ENCODE measurements around the gene ZNF827. TPM values are rescaled to one million over a fixed set of nuclear protein-coding genes. Genes with fewer than 3 reads are reported as not detected.
A peak's percentile ranks its signal among the peaks of the same experiment; 100 is the strongest.

Gene ZNF827
- total and polyA plus RNA-seq, 11 donors = 4.5 to 30.1 (median 18.1) TPM

GRCh38 chr4:145934434-145935047 lies 4.1 kb downstream of the ZNF827 start:
- 56 to 59% (median 57%) methylated on average over 3 of the region's 3 CpGs for WGBS, 4 donors
- no peak for ATAC-seq
- TF ChIP-seq CTCF (IDR thresholded peaks at IDR 0.05) = no peak
- no peak for TF ChIP-seq POLR2A (IDR thresholded peaks at IDR 0.05)
- intact Hi-C loops (cut with DNase I) = loop anchor here in 7 of 10 donors (2.0 to 10.0 kb wide), 13 partner anchors 26 to 320 kb away; partner anchors contain the start of genes MMAA (in 3 of the 7) and LSM6 (in 1 of the 7)
- DNase-seq = no peak
- Histone ChIP-seq H3K4me1 (peaks cover 0 to 46% (median 24%) of the 10 kb centered on the region in 12 donors), H3K36me3 (no peaks in the 10 kb centered on the region), H3K27me3 (no peaks in the 10 kb centered on the region), H3K27ac (peak overlapping the region in 11 of 12 donors; percentile 92 to 99 (median 96)), H3K9me3 (no peaks in the 10 kb centered on the region), H3K4me3 (no peak overlapping the region)

GRCh38 chr4:145933134-145933533 lies 5.5 kb downstream of the ZNF827 start:
- H3K27me3 ChIP-seq = no peaks in the 10 kb centered on the region
- peak overlapping the region in 1 of 12 donors; percentile 1 for H3K27ac ChIP-seq
- DNase-seq = no peak
- H3K36me3 ChIP-seq = no peaks in the 10 kb centered on the region
- 78 to 81% (median 79%) methylated on average over 2 of the region's 2 CpGs for WGBS, 4 donors
- no peak for ATAC-seq
- no peaks in the 10 kb centered on the region for H3K9me3 ChIP-seq
- peaks cover 0 to 39% (median 20%) of the 10 kb centered on the region in 12 donors for H3K4me1 ChIP-seq
- TF ChIP-seq CTCF (IDR thresholded peaks at IDR 0.05) (no peak), POLR2A (IDR thresholded peaks at IDR 0.05) (no peak)
- H3K4me3 ChIP-seq = no peak overlapping the region
- intact Hi-C loops (cut with DNase I) = loop anchor here in 4 of 10 donors (10.0 kb wide), 5 partner anchors 48 to 318 kb away; partner anchors contain the start of genes MMAA (in 2 of the 4) and LSM6 (in 1 of the 4)

- DNase-seq (no peak), ATAC-seq (no peak)
- Histone ChIP-seq H3K9me3 (no peaks in the 10 kb centered on the region), H3K36me3 (no peaks in the 10 kb centered on the region), H3K27me3 (no peaks in the 10 kb centered on the region), H3K4me3 (no peak overlapping the region), H3K27ac (peak overlapping the region in 3 of 12 donors; percentile 2 to 67 (median 59)), H3K4me1 (peaks cover 0 to 40% (median 20%) of the 10 kb centered on the region in 12 donors)
- TF ChIP-seq POLR2A (IDR thresholded peaks at IDR 0.05) (no peak), CTCF (IDR thresholded peaks at IDR 0.05) (no peak)
- intact Hi-C loops (cut with DNase I) = loop anchor here in 4 of 10 donors (10.0 kb wide), 5 partner anchors 47 to 317 kb away; partner anchors contain the start of genes MMAA (in 2 of the 4) and LSM6 (in 1 of the 4)
- WGBS, 4 donors = 89 to 96% (median 95%) methylated on average over 2 of the region's 2 CpGs
These were observed 7.2 kb downstream of the ZNF827 start for GRCh38 chr4:145931403-145931802.

DNA sequence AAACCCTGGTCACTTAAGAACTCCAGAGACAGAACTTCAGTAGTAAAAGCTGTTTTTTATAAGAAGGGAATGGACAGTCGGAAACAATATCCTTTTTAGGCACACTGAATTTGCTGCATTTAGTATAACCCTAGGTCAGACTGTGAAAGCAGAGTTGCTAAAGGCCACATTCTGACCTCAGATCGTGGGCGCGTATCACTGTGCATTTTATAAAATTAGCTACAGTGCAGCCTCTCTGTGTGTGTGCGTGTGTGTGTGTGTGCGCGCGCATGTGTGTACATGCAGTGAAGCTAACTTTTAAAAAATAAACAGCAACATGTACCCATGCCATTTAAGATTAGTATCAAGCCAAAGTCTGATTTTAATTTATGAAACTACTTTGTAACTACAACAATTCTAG lies 8.0 kb downstream of the ZNF827 start:
- Histone ChIP-seq H3K4me3 (no peak overlapping the region), H3K36me3 (no peaks in the 10 kb centered on the region), H3K4me1 (peaks cover 0 to 37% (median 16%) of the 10 kb centered on the region in 12 donors), H3K27ac (peak overlapping the region in 11 of 12 donors; percentile 33 to 77 (median 52)), H3K27me3 (no peaks in the 10 kb centered on the region), H3K9me3 (no peaks in the 10 kb centered on the region)
- DNase-seq (peak in 4 of 5 donors; percentile 30 to 52 (median 40)), ATAC-seq (peak in 2 of 4 donors; percentile 43 to 44)
- WGBS, 4 donors = 70 to 75% (median 74%) methylated on average over 8 of the region's 8 CpGs
- no peak for TF ChIP-seq POLR2A (IDR thresholded peaks at IDR 0.05)
- no peak for TF ChIP-seq CTCF (IDR thresholded peaks at IDR 0.05)
- intact Hi-C loops (cut with DNase I) = loop anchor here in 4 of 10 donors (10.0 kb wide), 5 partner anchors 46 to 316 kb away; partner anchors contain the start of genes MMAA (in 2 of the 4) and LSM6 (in 1 of the 4)
